GM21515 (cell line): Measurements from ENCODE around the gene DTX3L.
A peak's percentile ranks its signal among the peaks of the same experiment; 100 is the strongest.
"Not testable (repeated sequence)": the region's sequence is repeated elsewhere in the genome, so short reads cannot be mapped to it uniquely, and the experiment has no call there.

Experiments used
- ATAC-seq: cut with Tn5 transposase; IDR thresholded peaks from one replicate; pipeline ENCODE4 v1.9.1; 2021; ENCODE audit not compliant: unreplicated experiment

The DTX3L gene

GRCh38 chr3:122560680-122561079, 3.5 kb upstream of the DTX3L start:
- no peak for ATAC-seq

GRCh38 chr3:122562923-122563716, 1.0 kb upstream of the DTX3L start:
- no peak for ATAC-seq

GRCh38 chr3:122563717-122564025, 467 bp upstream of the DTX3L start:
- no peak for ATAC-seq

GRCh38 chr3:122568131-122568530, 4.0 kb downstream of the DTX3L start:
- ATAC-seq: not testable (repeated sequence)

- no peak for ATAC-seq
Measured at GRCh38 chr3:122568755-122569154, 4.6 kb downstream of the DTX3L start.

GRCh38 chr3:122572940-122573412, 8.8 kb downstream of the DTX3L start:
- ATAC-seq: no peak

GRCh38 chr3:122576174-122576940, 12.2 kb downstream of the DTX3L start:
- ATAC-seq: peak; percentile 75

- no peak for ATAC-seq
Measured at GRCh38 chr3:122577409-122578031, 13.4 kb downstream of the DTX3L start, which contains the start of gene PARP15. Gene PARP15, plus strand, starts transcription at chr3:122577650. Its CDS starts 18 bp downstream, at chr3:122577668.

- no peak for ATAC-seq
Measured at GRCh38 chr3:122578069-122578740, 14.1 kb downstream of the DTX3L start.

- no peak for ATAC-seq
Measured at GRCh38 chr3:122580470-122580869, 16.3 kb downstream of the DTX3L start.

GRCh38 chr3:122581622-122582021, 17.5 kb downstream of the DTX3L start:
- no peak for ATAC-seq

GRCh38 chr3:122582390-122582789, 18.3 kb downstream of the DTX3L start:
- no peak for ATAC-seq

GRCh38 chr3:122586098-122586497, 22.0 kb downstream of the DTX3L start:
- ATAC-seq: no peak

GRCh38 chr3:122586773-122587485, 22.8 kb downstream of the DTX3L start:
- ATAC-seq: no peak

- ATAC-seq: no peak
Measured at GRCh38 chr3:122587572-122587971, 23.4 kb downstream of the DTX3L start.

GRCh38 chr3:122589297-122589696, 25.2 kb downstream of the DTX3L start:
- no peak for ATAC-seq

GRCh38 chr3:122590610-122591009, 26.5 kb downstream of the DTX3L start:
- no peak for ATAC-seq

- ATAC-seq: no peak
Measured at GRCh38 chr3:122594025-122594424, 29.9 kb downstream of the DTX3L start.

GRCh38 chr3:122598151-122598550, 34.0 kb downstream of the DTX3L start:
- no peak for ATAC-seq

GRCh38 chr3:122598556-122598955, 34.4 kb downstream of the DTX3L start:
- ATAC-seq: no peak
